K562 (cell line): ENCODE results near the gene ABHD8. TPM values are rescaled to one million over a fixed set of nuclear protein-coding genes. Genes with fewer than 3 reads are reported as not detected.
A peak's percentile ranks its signal among the peaks of the same experiment; 100 is the strongest.

Experiments
- ASH1L ChIP-seq: fragments of 450-650 bp; IDR thresholded peaks from 2 replicates; pipeline ENCODE4 v1.6.1; 2018; ENCODE audit warnings: borderline replicate concordance, mild to moderate bottlenecking, low read depth; ENCODE audit not compliant: partially characterized antibody
- CBFB ChIP-seq: sonication (generic); formaldehyde crosslinking; IDR thresholded peaks from 2 replicates; pipeline ENCODE4 v1.4.0; 2020; ENCODE audit warnings: mild to moderate bottlenecking, missing genetic modification reagents
- CLOCK ChIP-seq: fragments of 250-450 bp; sonication (Bioruptor Pico); IDR thresholded peaks from 2 replicates; pipeline ENCODE4 v1.4.0; 2020; ENCODE audit warnings: mild to moderate bottlenecking, moderate library complexity, borderline replicate concordance
- EZH2 ChIP-seq: IDR thresholded peaks from 2 replicates; pipeline ENCODE4 v1.6.1; 2012; ENCODE audit warnings: low read depth, mild to moderate bottlenecking, inconsistent platforms, low read length, borderline replicate concordance
- HDAC1 ChIP-seq, 2 experiments: fragments of 450-650 bp; IDR thresholded peaks; 2 replicates each; pipeline ENCODE4 v1.6.1; 2016 to 2017; ENCODE audit warnings: inconsistent platforms in 1 of 2, mild to moderate bottlenecking in 1 of 2, moderate library complexity in 1 of 2
- KAT2B ChIP-seq: IDR thresholded peaks from one replicate; pipeline ENCODE4 v1.6.1; 2012; ENCODE audit warnings: low read depth, mild to moderate bottlenecking, control low read depth, inconsistent platforms, low read length, moderate library complexity
- MYC ChIP-seq, 2 experiments: fragments of 250-450 bp in 1 of 2; sonication (Bioruptor Pico) in 1 of 2; IDR thresholded peaks; 2 replicates each; pipeline versions ENCODE4 v1.5.1 to v1.6.1; 2012 to 2021; ENCODE audit warnings: low read depth in 2 of 2, borderline replicate concordance in 1 of 2, improper control_type of control experiment in 1 of 2, low read length in 1 of 2, mild to moderate bottlenecking in 1 of 2, moderate library complexity in 1 of 2
- NR3C1 ChIP-seq: sonication (generic); formaldehyde crosslinking; IDR thresholded peaks from 2 replicates; pipeline ENCODE4 v1.8.1; 2022; ENCODE audit warnings: missing genetic modification reagents
- PCBP1 ChIP-seq: fragments of 200-400 bp; formaldehyde crosslinking; IDR thresholded peaks from 2 replicates; pipeline ENCODE4 v1.6.1; 2018; ENCODE audit warnings: mild to moderate bottlenecking, low read depth, low read length; ENCODE audit not compliant: poor library complexity, severe bottlenecking
- PHTF2 ChIP-seq: fragments of 250-450 bp; sonication (Bioruptor Pico); IDR thresholded peaks from 2 replicates; pipeline ENCODE4 v1.5.0; 2021; ENCODE audit warnings: mild to moderate bottlenecking
- RAD21 ChIP-seq, 2 experiments: fragments of 250-450 bp in 1 of 2; fragments of 450-650 bp in 1 of 2; sonication (Bioruptor Pico) in 1 of 2; formaldehyde crosslinking in 1 of 2; IDR thresholded peaks in 1 of 2; conservative IDR thresholded peaks in 1 of 2; 2 replicates each; pipeline versions ENCODE4 v1.4.0 to v1.8.0; 2020 to 2022; ENCODE audit warnings: mild to moderate bottlenecking in 2 of 2, moderate library complexity in 1 of 2
- RBBP5 ChIP-seq: fragments of 200-600 bp; sonication (generic); IDR thresholded peaks from 2 replicates; pipeline ENCODE4 v1.6.1; 2012; ENCODE audit warnings: borderline replicate concordance, mild to moderate bottlenecking, low read length, control low read depth, inconsistent platforms; ENCODE audit not compliant: insufficient read depth, poor library complexity, severe bottlenecking
- RBM25 ChIP-seq: fragments of 200-400 bp; formaldehyde crosslinking; IDR thresholded peaks from 2 replicates; pipeline ENCODE4 v1.6.1; 2018; ENCODE audit warnings: low read length, low read depth, moderate library complexity; ENCODE audit not compliant: severe bottlenecking
- SMAD2 ChIP-seq: fragments of 150-350 bp; IDR thresholded peaks from 2 replicates; pipeline ENCODE4 v1.6.1; 2014; ENCODE audit warnings: low read depth, mild to moderate bottlenecking, low read length
- SMARCA5 ChIP-seq: fragments of 450-650 bp; IDR thresholded peaks from 2 replicates; pipeline ENCODE4 v1.6.1; 2016
- SMARCB1 ChIP-seq: IDR thresholded peaks from 2 replicates; pipeline ENCODE4 v1.6.1; 2011; ENCODE audit warnings: improper control_type of control experiment, low read depth; ENCODE audit not compliant: insufficient read length
- SNRNP70 ChIP-seq: fragments of 200-400 bp; formaldehyde crosslinking; optimal IDR thresholded peaks from 2 replicates; pipeline ENCODE3; 2017; ENCODE audit warnings: low read depth, low read length
- TEAD2 ChIP-seq: fragments of 450-650 bp; IDR thresholded peaks from 2 replicates; pipeline ENCODE4 v1.6.1; 2016; ENCODE audit warnings: missing genetic modification characterization, control low read depth, missing compliant biosample characterization
- ZKSCAN8 ChIP-seq: fragments of 200-800 bp; sonication (Bioruptor generic); IDR thresholded peaks from 2 replicates; pipeline ENCODE4 v1.6.1; 2016; ENCODE audit warnings: missing genetic modification characterization, missing compliant biosample characterization
- ZNF217 ChIP-seq: sonication (generic); formaldehyde crosslinking; IDR thresholded peaks from 2 replicates; pipeline ENCODE4 v1.8.0; 2022; ENCODE audit warnings: mild to moderate bottlenecking, missing genetic modification reagents
- ZNF444 ChIP-seq: fragments of 250-450 bp; sonication (Bioruptor Pico); IDR thresholded peaks from 2 replicates; pipeline ENCODE4 v1.4.0; 2020; ENCODE audit warnings: mild to moderate bottlenecking, moderate library complexity
- ZNF449 ChIP-seq: fragments of 250-450 bp; sonication (Bioruptor Pico); IDR thresholded peaks from 2 replicates; pipeline ENCODE4 v1.8.0; 2022; ENCODE audit warnings: moderate library complexity, mild to moderate bottlenecking, inconsistent platforms
- ZNF766 ChIP-seq: fragments of 200-800 bp; sonication (Bioruptor generic); conservative IDR thresholded peaks from 2 replicates; pipeline ENCODE4 v1.6.1; 2016; ENCODE audit warnings: missing genetic modification characterization, missing compliant biosample characterization
- polyA plus RNA-seq, 8 experiments: library from polyadenylated mRNA; depleted of rRNA in 4 of 8; stranded (reverse) in 5 of 8; unstranded in 3 of 8; fragments of >200 nt; fragmentation: Nextera tagmentation in 2 of 8; fragmentation: Illumina TruSeq in 1 of 8; extraction: Ambion mirVana in 2 of 8; extraction: Trizol in 1 of 8; gene quantifications; 2 replicates each; pipeline versions ENCODE4 v1.2.1 to v1.2.3, GENCODE V29; 2011 to 2014; ENCODE audit warnings: inconsistent platforms in 1 of 8, missing spikeins in 1 of 8
- total RNA-seq, 7 experiments: library from RNA; depleted of rRNA in 6 of 7; stranded (reverse); fragments of >200 nt in 6 of 7; fragmentation: Illumina TruSeq in 2 of 7; extraction: Trizol in 2 of 7; gene quantifications; 2 replicates each; pipeline versions ENCODE4 v1.2.1 to v1.2.3, GENCODE V29; 2011 to 2021; ENCODE audit warnings: low replicate concordance in 1 of 7

The ABHD8 gene
- total and polyA plus RNA-seq, 9 of the 15 experiments (the other 6 are each of a cell fraction or from before 2014, with no cell fraction given): 0.04 to 6.6 (median 2.0) TPM; not detected in 1

DNA sequence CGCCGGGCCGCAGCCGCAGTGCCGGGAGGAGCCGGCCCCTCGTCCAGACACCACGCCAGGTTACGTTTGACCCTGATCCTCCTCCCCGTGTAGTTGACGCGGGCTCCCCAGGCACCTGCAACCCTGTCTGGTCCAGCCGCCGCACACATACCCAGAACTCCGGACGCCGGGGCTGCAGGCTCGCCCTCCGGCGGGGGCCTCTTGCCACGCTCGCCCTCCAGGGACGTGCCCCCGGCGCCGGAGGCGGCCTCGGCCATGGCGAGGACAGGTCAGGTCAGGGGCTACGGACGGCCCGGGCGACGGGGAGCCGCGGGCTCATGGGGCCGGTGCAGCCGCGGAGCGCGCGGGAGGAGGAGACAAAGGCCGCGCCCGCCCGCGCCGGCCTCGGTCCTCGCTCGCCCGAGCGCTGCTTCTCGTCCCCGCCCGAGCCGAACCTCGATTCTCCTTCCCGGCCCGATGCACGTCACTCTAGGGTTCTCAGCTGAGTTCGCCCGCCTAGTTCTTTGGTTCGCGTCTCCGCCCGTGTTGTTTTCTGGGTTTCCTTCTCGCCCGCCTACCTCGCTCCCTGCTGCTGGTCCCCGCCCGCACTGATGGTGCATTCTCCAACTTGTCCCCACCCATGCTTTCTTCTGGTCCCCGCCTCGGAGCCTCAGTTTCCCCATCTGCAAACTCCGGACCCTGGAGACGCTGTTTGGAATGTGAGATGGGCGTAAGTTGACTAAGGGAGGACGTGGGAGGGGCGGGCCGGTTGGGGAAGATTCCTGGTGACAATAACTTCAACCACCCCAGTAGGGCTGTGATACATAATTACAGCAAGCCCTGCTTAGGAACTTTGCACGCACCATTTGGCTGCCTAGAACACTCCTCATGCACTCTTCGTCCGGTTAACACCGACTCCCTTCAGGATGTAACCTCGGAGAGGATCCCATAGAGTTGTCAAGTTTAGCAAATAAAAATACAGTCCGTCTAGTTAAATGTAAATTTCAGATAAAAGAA lies 31.5 kb upstream of the ABHD8 start, which contains the start of gene ANO8 (continued):
- TF ChIP-seq ZNF444 (CRISPR knock-in tag) (no peak), ZNF217 (CRISPR knock-in tag) (no peak), PHTF2 (CRISPR knock-in tag) (no peak), SMAD2 (no peak), SNRNP70 (no peak), KAT2B (no peak), EZH2 (no peak), SMARCA5 (no peak), RBBP5 (peak; percentile 55), ZNF449 (no peak), RBM25 (peak; percentile 63), TEAD2 (tag) (no peak), PCBP1 (peak; percentile 80), ASH1L (no peak), ZKSCAN8 (CRISPR knock-in tag) (0 out of 2 replicates have a peak, but pooled peaks have one; percentile 29), SMARCB1 (no peak), NR3C1 (CRISPR knock-in tag) (peak; percentile 83; the same call in 1 of the 2 replicates), ZNF766 (CRISPR knock-in tag) (no peak), CLOCK (no peak), CBFB (peak; percentile 91; the same call in 1 of the 2 replicates), HDAC1 (IDR thresholded peaks at IDR 0.05) (peak in 1 of 2 experiments; percentile 80; a peak in 2 of 4 replicates), MYC (IDR thresholded peaks at IDR 0.05; ENCODE audit: low read depth, low read length) (peak; percentile 92), MYC (CRISPR knock-in tag; IDR thresholded peaks at IDR 0.05; ENCODE audit: borderline replicate concordance, low read depth) (peak; percentile 49; the same call in 1 of the 2 replicates), RAD21 (CRISPR knock-in tag; conservative IDR thresholded peaks at IDR 0.05 in 1 of 2, IDR thresholded peaks at IDR 0.05 in 1 of 2) (peak in 1 of 2 experiments; percentile 23; a peak in 1 of 4 replicates)
